ENCODE data around the gene NLRP1.
"Not testable (repeated sequence)": the region's sequence is repeated elsewhere in the genome, so short reads cannot be mapped to it uniquely, and the experiment has no call there.

The NLRP1 gene

GRCh38 chr17:5573017-5573416 is 11.3 kb downstream of the NLRP1 start:
- H3K36me3 ChIP-seq (ENCODE audit: control insufficient read depth in 2 of 2, insufficient read depth in 2 of 2, low read length in 2 of 2) = not testable (repeated sequence)

GRCh38 chr17:5571281-5571680 is 13.0 kb downstream of the NLRP1 start:
- peaks cover 0 to 6% of the 10 kb centered on the region in 2 donors for H3K9me3 ChIP-seq (ENCODE audit: control insufficient read depth in 2 of 2, low read length in 2 of 2)
- H3K27me3 ChIP-seq (ENCODE audit: control insufficient read depth in 1 of 2, insufficient read depth in 2 of 2, low read length in 2 of 2) = no peaks in the 10 kb centered on the region
- no peak overlapping the region for H3K4me3 ChIP-seq (ENCODE audit: low read length in 2 of 2)
- H3K27ac ChIP-seq (ENCODE audit: low read length) = no peak overlapping the region
- no peaks in the 10 kb centered on the region for H3K36me3 ChIP-seq (ENCODE audit: control insufficient read depth in 2 of 2, insufficient read depth in 2 of 2, low read length in 2 of 2)
- no peak overlapping the region for H3K9ac ChIP-seq (ENCODE audit: low read length in 2 of 2)
- H3K4me1 ChIP-seq (ENCODE audit: control insufficient read depth, insufficient read depth, low read length) = no peaks in the 10 kb centered on the region

More at GRCh38 chr17:5573017-5573416, 11.3 kb downstream of the NLRP1 start:
- not testable (repeated sequence) for H3K9ac ChIP-seq (ENCODE audit: low read length in 2 of 2); H3K9me3 ChIP-seq (ENCODE audit: control insufficient read depth in 2 of 2, low read length in 2 of 2); H3K4me1 ChIP-seq (ENCODE audit: control insufficient read depth, insufficient read depth, low read length); H3K4me3 ChIP-seq (ENCODE audit: low read length in 2 of 2); H3K27me3 ChIP-seq (ENCODE audit: control insufficient read depth in 1 of 2, insufficient read depth in 2 of 2, low read length in 2 of 2); H3K27ac ChIP-seq (ENCODE audit: low read length)

- no peak overlapping the region for H3K4me3 ChIP-seq (ENCODE audit: low read length in 2 of 2)
- no peak overlapping the region for H3K9ac ChIP-seq (ENCODE audit: low read length in 2 of 2)
- H3K36me3 ChIP-seq (ENCODE audit: control insufficient read depth in 2 of 2, insufficient read depth in 2 of 2, low read length in 2 of 2) = no peaks in the 10 kb centered on the region
- no peaks in the 10 kb centered on the region for H3K4me1 ChIP-seq (ENCODE audit: control insufficient read depth, insufficient read depth, low read length)
- no peak overlapping the region for H3K27ac ChIP-seq (ENCODE audit: low read length)
- H3K9me3 ChIP-seq (ENCODE audit: control insufficient read depth in 2 of 2, low read length in 2 of 2) = no peaks in the 10 kb centered on the region
- H3K27me3 ChIP-seq (ENCODE audit: control insufficient read depth in 1 of 2, insufficient read depth in 2 of 2, low read length in 2 of 2) = no peaks in the 10 kb centered on the region
Measured at GRCh38 chr17:5565808-5566207, 18.5 kb downstream of the NLRP1 start.

- Histone ChIP-seq H3K36me3 (ENCODE audit: control insufficient read depth in 2 of 2, insufficient read depth in 2 of 2, low read length in 2 of 2) (peaks cover 0 to 2% of the 10 kb centered on the region in 2 donors), H3K27me3 (ENCODE audit: control insufficient read depth in 1 of 2, insufficient read depth in 2 of 2, low read length in 2 of 2) (peaks cover 0 to 4% of the 10 kb centered on the region in 2 donors), H3K27ac (ENCODE audit: low read length) (no peak overlapping the region), H3K9ac (ENCODE audit: low read length in 2 of 2) (no peak overlapping the region), H3K4me3 (ENCODE audit: low read length in 2 of 2) (no peak overlapping the region), H3K9me3 (ENCODE audit: control insufficient read depth in 2 of 2, low read length in 2 of 2) (no peaks in the 10 kb centered on the region), H3K4me1 (ENCODE audit: control insufficient read depth, insufficient read depth, low read length) (no peaks in the 10 kb centered on the region)
Measured at GRCh38 chr17:5563456-5563855, 20.9 kb downstream of the NLRP1 start.

- no peak overlapping the region for H3K9ac ChIP-seq (ENCODE audit: low read length in 2 of 2)
- H3K4me1 ChIP-seq (ENCODE audit: control insufficient read depth, insufficient read depth, low read length) = no peaks in the 10 kb centered on the region
- H3K9me3 ChIP-seq (ENCODE audit: control insufficient read depth in 2 of 2, low read length in 2 of 2) = no peaks in the 10 kb centered on the region
- peaks cover 0 to 4% of the 10 kb centered on the region in 2 donors for H3K27me3 ChIP-seq (ENCODE audit: control insufficient read depth in 1 of 2, insufficient read depth in 2 of 2, low read length in 2 of 2)
- no peak overlapping the region for H3K27ac ChIP-seq (ENCODE audit: low read length)
- no peak overlapping the region for H3K4me3 ChIP-seq (ENCODE audit: low read length in 2 of 2)
- peaks cover 0 to 2% of the 10 kb centered on the region in 2 donors for H3K36me3 ChIP-seq (ENCODE audit: control insufficient read depth in 2 of 2, insufficient read depth in 2 of 2, low read length in 2 of 2)
Measured at GRCh38 chr17:5562661-5563360, 21.5 kb downstream of the NLRP1 start.

GRCh38 chr17:5561736-5562571 is 22.4 kb downstream of the NLRP1 start:
- no peak overlapping the region for H3K4me3 ChIP-seq (ENCODE audit: low read length in 2 of 2)
- no peaks in the 10 kb centered on the region for H3K9me3 ChIP-seq (ENCODE audit: control insufficient read depth in 2 of 2, low read length in 2 of 2)
- no peak overlapping the region for H3K27ac ChIP-seq (ENCODE audit: low read length)
- H3K9ac ChIP-seq (ENCODE audit: low read length in 2 of 2) = no peak overlapping the region
- H3K36me3 ChIP-seq (ENCODE audit: control insufficient read depth in 2 of 2, insufficient read depth in 2 of 2, low read length in 2 of 2) = peaks cover 0 to 2% of the 10 kb centered on the region in 2 donors
- peaks cover 0 to 4% of the 10 kb centered on the region in 2 donors for H3K27me3 ChIP-seq (ENCODE audit: control insufficient read depth in 1 of 2, insufficient read depth in 2 of 2, low read length in 2 of 2)
- no peaks in the 10 kb centered on the region for H3K4me1 ChIP-seq (ENCODE audit: control insufficient read depth, insufficient read depth, low read length)

- no peak overlapping the region for H3K9ac ChIP-seq (ENCODE audit: low read length in 2 of 2)
- H3K4me1 ChIP-seq (ENCODE audit: control insufficient read depth, insufficient read depth, low read length) = no peaks in the 10 kb centered on the region
- H3K9me3 ChIP-seq (ENCODE audit: control insufficient read depth in 2 of 2, low read length in 2 of 2) = no peaks in the 10 kb centered on the region
- peaks cover 0 to 4% of the 10 kb centered on the region in 2 donors for H3K27me3 ChIP-seq (ENCODE audit: control insufficient read depth in 1 of 2, insufficient read depth in 2 of 2, low read length in 2 of 2)
- H3K4me3 ChIP-seq (ENCODE audit: low read length in 2 of 2) = no peak overlapping the region
- peaks cover 0 to 2% of the 10 kb centered on the region in 2 donors for H3K36me3 ChIP-seq (ENCODE audit: control insufficient read depth in 2 of 2, insufficient read depth in 2 of 2, low read length in 2 of 2)
- H3K27ac ChIP-seq (ENCODE audit: low read length) = no peak overlapping the region
Measured at GRCh38 chr17:5560361-5560988, 23.8 kb downstream of the NLRP1 start.

- no peak overlapping the region for H3K9ac ChIP-seq (ENCODE audit: low read length in 2 of 2)
- H3K4me1 ChIP-seq (ENCODE audit: control insufficient read depth, insufficient read depth, low read length) = no peaks in the 10 kb centered on the region
- H3K9me3 ChIP-seq (ENCODE audit: control insufficient read depth in 2 of 2, low read length in 2 of 2) = no peaks in the 10 kb centered on the region
- H3K27ac ChIP-seq (ENCODE audit: low read length) = no peak overlapping the region
- peaks cover 0 to 2% of the 10 kb centered on the region in 2 donors for H3K36me3 ChIP-seq (ENCODE audit: control insufficient read depth in 2 of 2, insufficient read depth in 2 of 2, low read length in 2 of 2)
- H3K4me3 ChIP-seq (ENCODE audit: low read length in 2 of 2) = no peak overlapping the region
- H3K27me3 ChIP-seq (ENCODE audit: control insufficient read depth in 1 of 2, insufficient read depth in 2 of 2, low read length in 2 of 2) = peaks cover 0 to 4% of the 10 kb centered on the region in 2 donors
Measured at GRCh38 chr17:5558815-5559785, 25.2 kb downstream of the NLRP1 start.

- H3K27me3 ChIP-seq (ENCODE audit: control insufficient read depth in 1 of 2, insufficient read depth in 2 of 2, low read length in 2 of 2) = peaks cover 0 to 4% of the 10 kb centered on the region in 2 donors
- peaks cover 0 to 2% of the 10 kb centered on the region in 2 donors for H3K36me3 ChIP-seq (ENCODE audit: control insufficient read depth in 2 of 2, insufficient read depth in 2 of 2, low read length in 2 of 2)
- H3K9me3 ChIP-seq (ENCODE audit: control insufficient read depth in 2 of 2, low read length in 2 of 2) = no peaks in the 10 kb centered on the region
- no peak overlapping the region for H3K9ac ChIP-seq (ENCODE audit: low read length in 2 of 2)
- no peak overlapping the region for H3K4me3 ChIP-seq (ENCODE audit: low read length in 2 of 2)
- no peak overlapping the region for H3K27ac ChIP-seq (ENCODE audit: low read length)
- H3K4me1 ChIP-seq (ENCODE audit: control insufficient read depth, insufficient read depth, low read length) = no peaks in the 10 kb centered on the region
Measured at GRCh38 chr17:5557990-5558389, 26.3 kb downstream of the NLRP1 start.

GRCh38 chr17:5557485-5557884 is 26.8 kb downstream of the NLRP1 start:
- H3K4me1 ChIP-seq (ENCODE audit: control insufficient read depth, insufficient read depth, low read length) = no peaks in the 10 kb centered on the region
- peaks cover 0 to 4% of the 10 kb centered on the region in 2 donors for H3K27me3 ChIP-seq (ENCODE audit: control insufficient read depth in 1 of 2, insufficient read depth in 2 of 2, low read length in 2 of 2)
- H3K4me3 ChIP-seq (ENCODE audit: low read length in 2 of 2) = no peak overlapping the region
- H3K9ac ChIP-seq (ENCODE audit: low read length in 2 of 2) = no peak overlapping the region
- H3K36me3 ChIP-seq (ENCODE audit: control insufficient read depth in 2 of 2, insufficient read depth in 2 of 2, low read length in 2 of 2) = peaks cover 0 to 2% of the 10 kb centered on the region in 2 donors
- H3K27ac ChIP-seq (ENCODE audit: low read length) = no peak overlapping the region
- no peaks in the 10 kb centered on the region for H3K9me3 ChIP-seq (ENCODE audit: control insufficient read depth in 2 of 2, low read length in 2 of 2)
